ENCODE measurements around the gene DYRK1A.
A peak's percentile ranks its signal among the peaks of the same experiment; 100 is the strongest.

The DYRK1A gene

GRCh38 chr21:37483776-37484175 is 117.2 kb downstream of the DYRK1A start:
- Mint-ChIP-seq H3K27me3 (no peaks in the 10 kb centered on the region), H3K4me3 (no peak overlapping the region), H3K27ac (no peak overlapping the region), H3K4me1 (ENCODE audit: low read depth in 2 of 2) (peaks cover 5 to 8% of the 10 kb centered on the region in 2 donors), H3K9me3 (no peaks in the 10 kb centered on the region), H3K36me3 (ENCODE audit: insufficient read depth) (peaks cover 54% of the 10 kb centered on the region)
- DNase-seq, result no peak
- no peak for ATAC-seq (replicated peaks)

- H3K27me3 Mint-ChIP-seq, result no peaks in the 10 kb centered on the region
- H3K36me3 Mint-ChIP-seq (ENCODE audit: insufficient read depth), result peaks cover 54% of the 10 kb centered on the region
- H3K9me3 Mint-ChIP-seq, result no peaks in the 10 kb centered on the region
- peak overlapping the region in 1 of 2 donors; percentile 66 for H3K27ac Mint-ChIP-seq
- DNase-seq, result no peak
- no peak for ATAC-seq (replicated peaks)
- peaks cover 5 to 8% of the 10 kb centered on the region in 2 donors for H3K4me1 Mint-ChIP-seq (ENCODE audit: low read depth in 2 of 2)
- no peak overlapping the region for H3K4me3 Mint-ChIP-seq
Measured at GRCh38 chr21:37484535-37485474, 118.2 kb downstream of the DYRK1A start.

- Mint-ChIP-seq H3K27ac (peak overlapping the region in 1 of 2 donors; percentile 39), H3K27me3 (no peaks in the 10 kb centered on the region), H3K9me3 (no peaks in the 10 kb centered on the region), H3K4me1 (ENCODE audit: low read depth in 2 of 2) (peaks cover 2 to 8% of the 10 kb centered on the region in 2 donors), H3K4me3 (no peak overlapping the region), H3K36me3 (ENCODE audit: insufficient read depth) (peaks cover 37% of the 10 kb centered on the region)
- no peak for DNase-seq
- ATAC-seq (replicated peaks), result no peak
Measured at GRCh38 chr21:37489553-37489952, 123.0 kb downstream of the DYRK1A start.

GRCh38 chr21:37490084-37490483 is 123.5 kb downstream of the DYRK1A start:
- H3K4me3 Mint-ChIP-seq, result no peak overlapping the region
- no peak for ATAC-seq (replicated peaks)

GRCh38 chr21:37496972-37497371 is 130.4 kb downstream of the DYRK1A start:
- H3K27me3 Mint-ChIP-seq, result no peaks in the 10 kb centered on the region
- peaks cover 60% of the 10 kb centered on the region for H3K36me3 Mint-ChIP-seq (ENCODE audit: insufficient read depth)
- no peak overlapping the region for H3K4me3 Mint-ChIP-seq
- H3K27ac Mint-ChIP-seq, result peak overlapping the region in 1 of 2 donors; percentile 3
- no peak for ATAC-seq (replicated peaks)
- no peaks in the 10 kb centered on the region for H3K9me3 Mint-ChIP-seq
- peaks cover 11 to 19% of the 10 kb centered on the region in 2 donors for H3K4me1 Mint-ChIP-seq (ENCODE audit: low read depth in 2 of 2)
- DNase-seq, result no peak

More at GRCh38 chr21:37490084-37490483, 123.5 kb downstream of the DYRK1A start:
- no peak for DNase-seq
- Mint-ChIP-seq H3K27ac (peak overlapping the region in 1 of 2 donors; percentile 39), H3K4me1 (ENCODE audit: low read depth in 2 of 2) (peaks cover 2 to 8% of the 10 kb centered on the region in 2 donors), H3K27me3 (no peaks in the 10 kb centered on the region), H3K9me3 (no peaks in the 10 kb centered on the region), H3K36me3 (ENCODE audit: insufficient read depth) (peaks cover 42% of the 10 kb centered on the region)

- ATAC-seq (replicated peaks), result no peak
Measured at GRCh38 chr21:37498664-37499063, 132.1 kb downstream of the DYRK1A start.

GRCh38 chr21:37502947-37503346 is 136.4 kb downstream of the DYRK1A start:
- DNase-seq, result no peak
- H3K4me3 Mint-ChIP-seq, result no peak overlapping the region
- H3K9me3 Mint-ChIP-seq, result no peaks in the 10 kb centered on the region
- ATAC-seq (replicated peaks), result no peak
- H3K36me3 Mint-ChIP-seq (ENCODE audit: insufficient read depth), result peaks cover 20% of the 10 kb centered on the region
- peak overlapping the region; percentile 4 to 13 for H3K27ac Mint-ChIP-seq
- peaks cover 16 to 30% of the 10 kb centered on the region in 2 donors for H3K4me1 Mint-ChIP-seq (ENCODE audit: low read depth in 2 of 2)
- H3K27me3 Mint-ChIP-seq, result no peaks in the 10 kb centered on the region

More at GRCh38 chr21:37498664-37499063, 132.1 kb downstream of the DYRK1A start:
- no peaks in the 10 kb centered on the region for H3K27me3 Mint-ChIP-seq
- peaks cover 16 to 26% of the 10 kb centered on the region in 2 donors for H3K4me1 Mint-ChIP-seq (ENCODE audit: low read depth in 2 of 2)
- H3K4me3 Mint-ChIP-seq, result no peak overlapping the region
- DNase-seq, result no peak
- no peaks in the 10 kb centered on the region for H3K9me3 Mint-ChIP-seq
- H3K36me3 Mint-ChIP-seq (ENCODE audit: insufficient read depth), result peaks cover 52% of the 10 kb centered on the region
- peak overlapping the region in 1 of 2 donors; percentile 94 for H3K27ac Mint-ChIP-seq

- Mint-ChIP-seq H3K4me1 (ENCODE audit: low read depth in 2 of 2) (peaks cover 13 to 27% of the 10 kb centered on the region in 2 donors), H3K9me3 (no peaks in the 10 kb centered on the region), H3K36me3 (ENCODE audit: insufficient read depth) (peaks cover 19% of the 10 kb centered on the region), H3K4me3 (no peak overlapping the region), H3K27me3 (no peaks in the 10 kb centered on the region), H3K27ac (peak overlapping the region; percentile 11 to 75)
- DNase-seq (no peak), ATAC-seq (replicated peaks) (no peak)
Measured at GRCh38 chr21:37503848-37504467, 137.4 kb downstream of the DYRK1A start.

- no peak overlapping the region for H3K27ac Mint-ChIP-seq
- peaks cover 12 to 33% of the 10 kb centered on the region in 2 donors for H3K4me1 Mint-ChIP-seq (ENCODE audit: low read depth in 2 of 2)
- no peak overlapping the region for H3K4me3 Mint-ChIP-seq
- H3K27me3 Mint-ChIP-seq, result no peaks in the 10 kb centered on the region
- ATAC-seq (replicated peaks) (no peak), DNase-seq (no peak)
- H3K36me3 Mint-ChIP-seq (ENCODE audit: insufficient read depth), result peaks cover 10% of the 10 kb centered on the region
- no peaks in the 10 kb centered on the region for H3K9me3 Mint-ChIP-seq
Measured at GRCh38 chr21:37505963-37506362, 139.4 kb downstream of the DYRK1A start.

- H3K27me3 Mint-ChIP-seq, result no peaks in the 10 kb centered on the region
- no peak overlapping the region for H3K27ac Mint-ChIP-seq
- H3K9me3 Mint-ChIP-seq, result no peaks in the 10 kb centered on the region
- DNase-seq (no peak), ATAC-seq (replicated peaks) (no peak)
- no peak overlapping the region for H3K4me3 Mint-ChIP-seq
- H3K36me3 Mint-ChIP-seq (ENCODE audit: insufficient read depth), result peaks cover 10% of the 10 kb centered on the region
- peaks cover 10 to 30% of the 10 kb centered on the region in 2 donors for H3K4me1 Mint-ChIP-seq (ENCODE audit: low read depth in 2 of 2)
Measured at GRCh38 chr21:37507716-37508115, 141.1 kb downstream of the DYRK1A start.

- H3K27me3 Mint-ChIP-seq, result no peaks in the 10 kb centered on the region
- peaks cover 7 to 24% of the 10 kb centered on the region in 2 donors for H3K4me1 Mint-ChIP-seq (ENCODE audit: low read depth in 2 of 2)
- H3K9me3 Mint-ChIP-seq, result no peaks in the 10 kb centered on the region
- no peak overlapping the region for H3K27ac Mint-ChIP-seq
- H3K4me3 Mint-ChIP-seq, result no peak overlapping the region
- no peak for DNase-seq
- peaks cover 15% of the 10 kb centered on the region for H3K36me3 Mint-ChIP-seq (ENCODE audit: insufficient read depth)
- ATAC-seq (replicated peaks), result no peak
Measured at GRCh38 chr21:37508341-37508740, 141.8 kb downstream of the DYRK1A start.

- no peaks in the 10 kb centered on the region for H3K9me3 Mint-ChIP-seq
- no peaks in the 10 kb centered on the region for H3K27me3 Mint-ChIP-seq
- H3K27ac Mint-ChIP-seq, result peak overlapping the region; percentile 21 to 71
- H3K4me3 Mint-ChIP-seq, result no peak overlapping the region
- DNase-seq (no peak), ATAC-seq (replicated peaks) (no peak)
- peaks cover 27% of the 10 kb centered on the region for H3K36me3 Mint-ChIP-seq (ENCODE audit: insufficient read depth)
- peaks cover 4 to 16% of the 10 kb centered on the region in 2 donors for H3K4me1 Mint-ChIP-seq (ENCODE audit: low read depth in 2 of 2)
Measured at GRCh38 chr21:37509802-37510393, 143.3 kb downstream of the DYRK1A start.

GRCh38 chr21:37511848-37512247 is 145.3 kb downstream of the DYRK1A start:
- DNase-seq, result no peak
- no peak for ATAC-seq (replicated peaks)
- Mint-ChIP-seq H3K4me3 (no peak overlapping the region), H3K27ac (peak overlapping the region in 1 of 2 donors; percentile 8), H3K36me3 (ENCODE audit: insufficient read depth) (peaks cover 28% of the 10 kb centered on the region), H3K27me3 (no peaks in the 10 kb centered on the region), H3K4me1 (ENCODE audit: low read depth in 2 of 2) (peaks cover 4 to 16% of the 10 kb centered on the region in 2 donors), H3K9me3 (no peaks in the 10 kb centered on the region)

All from effector memory CD8-positive, alpha-beta T cell (primary cell).